ENCODE measurements around the gene BACH2. TPM values are rescaled to one million over a fixed set of nuclear protein-coding genes. Genes with fewer than 3 reads are reported as not detected.

Gene BACH2
- total and polyA plus RNA-seq, 9 of the 15 experiments (the other 6 are each of a cell fraction or from before 2014, with no cell fraction given) = 0.06 to 3.1 (median 0.59) TPM

DNA sequence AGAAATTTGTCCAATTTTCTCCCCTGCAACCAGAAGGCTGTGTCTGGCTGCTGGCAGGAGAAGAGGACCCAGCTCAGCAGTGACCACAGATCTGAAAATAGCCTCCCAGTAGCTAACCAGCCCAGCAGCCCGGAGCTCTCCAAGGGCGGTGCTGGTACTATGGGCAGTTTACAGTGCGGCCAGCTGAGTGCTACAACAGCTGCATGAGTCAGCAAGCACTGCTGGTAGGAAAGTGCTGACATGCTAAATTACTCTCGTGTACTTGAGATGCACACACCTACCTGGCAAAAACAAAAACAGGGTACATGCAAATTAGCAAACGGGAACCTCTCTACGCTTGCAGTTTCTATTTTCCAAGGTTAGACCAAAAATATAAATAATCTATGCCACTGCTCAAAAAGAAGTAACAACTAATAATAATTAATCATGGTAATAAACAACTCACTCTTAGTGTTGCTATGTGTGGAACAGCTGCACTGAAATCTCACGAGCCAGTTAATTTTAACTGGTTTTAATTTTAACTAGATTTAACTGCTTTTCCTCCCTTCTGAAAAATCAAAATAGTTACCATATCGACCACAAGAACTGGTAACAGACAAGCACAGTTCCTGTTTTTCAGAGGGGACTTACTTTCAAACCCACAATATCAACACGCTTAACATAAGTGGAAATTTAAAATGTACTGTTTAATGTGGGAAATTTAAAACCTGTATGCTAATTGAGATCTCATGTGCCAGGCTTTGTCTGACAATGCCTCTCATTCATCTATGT is 10.8 kb downstream of the BACH2 start:
- no peaks in the 10 kb centered on the region for H3K9me1 ChIP-seq (ENCODE audit: control insufficient read depth, insufficient read depth, low read length)
- 0 out of 4 replicates have a peak overlapping the region, but pooled peaks of 1 of the 2 experiments have one; percentile 29 for H3K9ac ChIP-seq (ENCODE audit: insufficient read depth in 1 of 2, low read depth in 2 of 2, low read length in 2 of 2)
- H3K4me2 ChIP-seq (ENCODE audit: insufficient read depth, low read length) = peak overlapping the region; percentile 4; the same call in 1 of the 2 replicates
- 14% methylated on average over 9 of the region's 9 CpGs for WGBS (ENCODE audit: insufficient coverage, low coverage, missing lambda C conversion rate)
- no peaks in the 10 kb centered on the region for H3K79me2 ChIP-seq (ENCODE audit: control insufficient read depth, insufficient read depth, low read length)
- in situ Hi-C loops (cut with MboI) (loop anchor here (5.0 kb wide), 1 partner anchor 192 kb away; no protein-coding TSS in a partner anchor), intact Hi-C loops (cut with micrococcal nuclease) (loop anchor here (2.0 to 10.0 kb wide), 6 partner anchors 68 to 345 kb away; partner anchors contain the start of gene MAP3K7)
- peaks cover 2% of the 10 kb centered on the region; the same call in 1 of the 2 replicates for H3K9me3 ChIP-seq (replicated peaks; ENCODE audit: control insufficient read depth, insufficient read depth, low read depth, low read length)
- H3K4me1 ChIP-seq (replicated peaks in 1 of 2; ENCODE audit: control insufficient read depth in 2 of 2, insufficient read depth in 2 of 2, low read length in 2 of 2) = peaks cover 3 to 22% of the 10 kb centered on the region in 2 experiments; a peak in 4 of 5 replicates
- no TSS peak for BruUV-seq (replicated peaks)
- H3K27me3 ChIP-seq (ENCODE audit: control insufficient read depth in 2 of 2, insufficient read depth in 2 of 2, low read length in 2 of 2) = no peaks in the 10 kb centered on the region
- FAIRE-seq (peak; percentile 97), ATAC-seq (peak; percentile 97), DNase-seq (ENCODE audit: extremely low read depth in 1 of 4, low spot score in 3 of 4) (peak; percentile 43 to 90 (median 64))
- H4K20me1 ChIP-seq (replicated peaks; ENCODE audit: control insufficient read depth, insufficient read depth, low read length) = no peaks in the 10 kb centered on the region
- H2AFZ ChIP-seq (ENCODE audit: low read depth, low read length) = peak overlapping the region; percentile 18; the same call in 1 of the 2 replicates
- H3K4me3 ChIP-seq = no peak overlapping the region
- CTCF ChIA-PET (ENCODE audit: low intra/inter-chr PET ratio) = interaction anchor here (0.9 to 1.0 kb wide), 2 partner anchors 194 to 315 kb away, joined by 3 to 5 read pairs; no protein-coding TSS in a partner anchor
- no peaks in the 10 kb centered on the region for H3K36me3 ChIP-seq (ENCODE audit: control insufficient read depth, insufficient read depth, low read length)
- POLR2A ChIA-PET = interaction anchor here (0.5 to 2.2 kb wide), 4 partner anchors 12 to 181 kb away, joined by 3 to 8 read pairs (median 4); no protein-coding TSS in a partner anchor
- H3K27ac ChIP-seq (ENCODE audit: extremely low read depth, low read depth, low read length) = peak overlapping the region; percentile 17; the same call in 1 of the 3 replicates
- TF ChIP-seq, protein P1, sequence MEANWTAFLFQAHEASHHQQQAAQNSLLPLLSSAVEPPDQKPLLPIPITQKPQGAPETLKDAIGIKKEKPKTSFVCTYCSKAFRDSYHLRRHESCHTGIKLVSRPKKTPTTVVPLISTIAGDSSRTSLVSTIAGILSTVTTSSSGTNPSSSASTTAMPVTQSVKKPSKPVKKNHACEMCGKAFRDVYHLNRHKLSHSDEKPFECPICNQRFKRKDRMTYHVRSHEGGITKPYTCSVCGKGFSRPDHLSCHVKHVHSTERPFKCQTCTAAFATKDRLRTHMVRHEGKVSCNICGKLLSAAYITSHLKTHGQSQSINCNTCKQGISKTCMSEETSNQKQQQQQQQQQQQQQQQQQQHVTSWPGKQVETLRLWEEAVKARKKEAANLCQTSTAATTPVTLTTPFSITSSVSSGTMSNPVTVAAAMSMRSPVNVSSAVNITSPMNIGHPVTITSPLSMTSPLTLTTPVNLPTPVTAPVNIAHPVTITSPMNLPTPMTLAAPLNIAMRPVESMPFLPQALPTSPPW (CRISPR knock-in tag; IDR thresholded peaks at IDR 0.05) = peak; percentile 58
- TF ChIP-seq JUND (IDR thresholded peaks at IDR 0.05; ENCODE audit: borderline replicate concordance, low read depth, low read length) (peak; percentile 91), JUND (tag; IDR thresholded peaks at IDR 0.05; ENCODE audit: borderline replicate concordance, low read depth, low read length) (peak; percentile 92; the same call in 2 of the 3 replicates), HDAC1 (IDR thresholded peaks at IDR 0.05) (0 out of 4 replicates have a peak, but pooled peaks of 1 of the 2 experiments have one; percentile 19), MCM7 (IDR thresholded peaks at IDR 0.05) (no peak), MEF2A (IDR thresholded peaks at IDR 0.05; ENCODE audit: control insufficient read depth, low read depth, low read length) (peak; percentile 60; the same call in 1 of the 2 replicates), ZNF197 (CRISPR knock-in tag; IDR thresholded peaks at IDR 0.05; ENCODE audit: low read depth) (no peak), ATF7 (IDR thresholded peaks at IDR 0.05) (peak; percentile 46; the same call in 1 of the 2 replicates), SMAD2 (IDR thresholded peaks at IDR 0.05; ENCODE audit: low read depth, low read length) (no peak), PTBP1 (IDR thresholded peaks at IDR 0.05; ENCODE audit: low read depth, low read length) (no peak), ZSCAN29 (IDR thresholded peaks at IDR 0.05) (no peak), XRCC3 (IDR thresholded peaks at IDR 0.05) (no peak)
- TF ChIP-seq, protein P2, sequence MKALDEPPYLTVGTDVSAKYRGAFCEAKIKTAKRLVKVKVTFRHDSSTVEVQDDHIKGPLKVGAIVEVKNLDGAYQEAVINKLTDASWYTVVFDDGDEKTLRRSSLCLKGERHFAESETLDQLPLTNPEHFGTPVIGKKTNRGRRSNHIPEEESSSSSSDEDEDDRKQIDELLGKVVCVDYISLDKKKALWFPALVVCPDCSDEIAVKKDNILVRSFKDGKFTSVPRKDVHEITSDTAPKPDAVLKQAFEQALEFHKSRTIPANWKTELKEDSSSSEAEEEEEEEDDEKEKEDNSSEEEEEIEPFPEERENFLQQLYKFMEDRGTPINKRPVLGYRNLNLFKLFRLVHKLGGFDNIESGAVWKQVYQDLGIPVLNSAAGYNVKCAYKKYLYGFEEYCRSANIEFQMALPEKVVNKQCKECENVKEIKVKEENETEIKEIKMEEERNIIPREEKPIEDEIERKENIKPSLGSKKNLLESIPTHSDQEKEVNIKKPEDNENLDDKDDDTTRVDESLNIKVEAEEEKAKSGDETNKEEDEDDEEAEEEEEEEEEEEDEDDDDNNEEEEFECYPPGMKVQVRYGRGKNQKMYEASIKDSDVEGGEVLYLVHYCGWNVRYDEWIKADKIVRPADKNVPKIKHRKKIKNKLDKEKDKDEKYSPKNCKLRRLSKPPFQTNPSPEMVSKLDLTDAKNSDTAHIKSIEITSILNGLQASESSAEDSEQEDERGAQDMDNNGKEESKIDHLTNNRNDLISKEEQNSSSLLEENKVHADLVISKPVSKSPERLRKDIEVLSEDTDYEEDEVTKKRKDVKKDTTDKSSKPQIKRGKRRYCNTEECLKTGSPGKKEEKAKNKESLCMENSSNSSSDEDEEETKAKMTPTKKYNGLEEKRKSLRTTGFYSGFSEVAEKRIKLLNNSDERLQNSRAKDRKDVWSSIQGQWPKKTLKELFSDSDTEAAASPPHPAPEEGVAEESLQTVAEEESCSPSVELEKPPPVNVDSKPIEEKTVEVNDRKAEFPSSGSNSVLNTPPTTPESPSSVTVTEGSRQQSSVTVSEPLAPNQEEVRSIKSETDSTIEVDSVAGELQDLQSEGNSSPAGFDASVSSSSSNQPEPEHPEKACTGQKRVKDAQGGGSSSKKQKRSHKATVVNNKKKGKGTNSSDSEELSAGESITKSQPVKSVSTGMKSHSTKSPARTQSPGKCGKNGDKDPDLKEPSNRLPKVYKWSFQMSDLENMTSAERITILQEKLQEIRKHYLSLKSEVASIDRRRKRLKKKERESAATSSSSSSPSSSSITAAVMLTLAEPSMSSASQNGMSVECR (CRISPR knock-in tag; IDR thresholded peaks at IDR 0.05) = 0 out of 2 replicates have a peak, but pooled peaks have one; percentile 37

All from K562 (cell line).